ENCODE data around the gene GAMT. TPM values are rescaled to one million over a fixed set of nuclear protein-coding genes. Genes with fewer than 3 reads are reported as not detected.

GAMT gene
- total and polyA plus RNA-seq, 2 of the 13 experiments (the other 11 are each of a cell fraction or from before 2014, with no cell fraction given), result 115 to 124 TPM

- no peaks in the 10 kb centered on the region for H3K36me3 ChIP-seq (replicated peaks in 1 of 2; ENCODE audit: control insufficient read depth in 1 of 2, insufficient read depth in 2 of 2, low read length in 2 of 2)
- 27% methylated on average over 5 of the region's 5 CpGs for WGBS (ENCODE audit: low lambda C conversion rate)
- H3K27me3 ChIP-seq (ENCODE audit: control insufficient read depth in 1 of 2, insufficient read depth in 2 of 2, low read length in 2 of 2), result no peaks in the 10 kb centered on the region
- no peak overlapping the region for H2AFZ ChIP-seq (ENCODE audit: low read length)
- no peak overlapping the region for H3K4me2 ChIP-seq (ENCODE audit: low read depth, low read length)
- POLR2A ChIA-PET, result no interaction called here
- DNase-seq (ENCODE audit: low spot score), result no peak
- no TSS peak for BruUV-seq (replicated peaks)
- H3K9me3 ChIP-seq (ENCODE audit: low read length), result no peaks in the 10 kb centered on the region
- no peak overlapping the region; a peak in 1 of 6 replicates for H3K4me3 ChIP-seq (replicated peaks in 1 of 3; ENCODE audit: insufficient read depth in 1 of 3, low read depth in 2 of 3, low read length in 3 of 3)
- TF ChIP-seq PCBP1 (IDR thresholded peaks at IDR 0.05; ENCODE audit: borderline replicate concordance, low read depth, low read length) (no peak), ZNF160 (CRISPR knock-in tag; IDR thresholded peaks at IDR 0.05) (no peak), RARA (CRISPR knock-in tag; IDR thresholded peaks at IDR 0.05) (0 out of 2 replicates have a peak, but pooled peaks have one; percentile 36), RARG (CRISPR knock-in tag; IDR thresholded peaks at IDR 0.05; ENCODE audit: low read depth) (no peak), ZNF790 (CRISPR knock-in tag; IDR thresholded peaks at IDR 0.05; ENCODE audit: borderline replicate concordance) (no peak), ZNF720 (CRISPR knock-in tag; IDR thresholded peaks at IDR 0.05) (no peak), ZNF543 (CRISPR knock-in tag; IDR thresholded peaks at IDR 0.05) (no peak), NR2F1 (CRISPR knock-in tag; IDR thresholded peaks at IDR 0.05) (no peak)
- FAIRE-seq, result no peak
- no peak for ATAC-seq
- no peaks in the 10 kb centered on the region for H4K20me1 ChIP-seq (ENCODE audit: insufficient read depth, low read length)
- intact Hi-C loops (cut with micrococcal nuclease; ENCODE audit: unreplicated experiment) (loop anchor here (5.0 kb wide), 1 partner anchor 34 kb away; no protein-coding TSS in a partner anchor), in situ Hi-C loops (cut with HindIII; ENCODE audit: extremely low pct_ligation_motif_present, low pct_unique_long_range_greater_than_20kb) (no loop called here)
- H3K9ac ChIP-seq (ENCODE audit: insufficient read depth, low read depth, low read length), result no peak overlapping the region
- CTCF ChIA-PET (ENCODE audit: low intra/inter-chr PET ratio, low total read pairs), result no interaction called here
- H3K4me1 ChIP-seq (ENCODE audit: insufficient read depth, low read length), result peaks cover 39% of the 10 kb centered on the region
- H3K27ac ChIP-seq (ENCODE audit: extremely low read length, insufficient read depth, low read length), result no peak overlapping the region
- H3K79me2 ChIP-seq (ENCODE audit: insufficient read depth, low read length), result peaks cover 5% of the 10 kb centered on the region
Observed at GRCh38 chr19:1350867-1351266, 50.5 kb downstream of the GAMT start.

DNA sequence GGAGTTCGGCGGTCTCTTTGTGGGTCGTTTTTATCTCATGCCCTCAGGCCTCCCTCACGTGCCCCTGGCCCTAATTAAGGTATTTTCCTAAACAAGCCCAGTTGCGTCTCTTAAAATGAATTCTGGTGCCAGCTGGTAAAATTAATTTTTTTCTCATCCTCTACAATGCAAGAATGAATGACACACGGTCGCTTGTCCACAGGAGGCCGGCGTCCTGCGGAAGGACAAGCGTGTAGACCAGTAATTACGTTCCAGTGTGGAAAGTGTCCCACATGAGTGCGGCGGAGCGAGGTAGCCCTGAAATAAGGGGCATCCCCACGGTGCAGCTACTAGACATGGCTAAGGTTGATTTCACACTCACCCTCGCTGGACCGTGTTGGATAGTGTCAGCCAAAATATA, 52.1 kb downstream of the GAMT start:
- no peak overlapping the region for H3K9ac ChIP-seq (ENCODE audit: insufficient read depth, low read depth, low read length)
- H3K4me2 ChIP-seq (ENCODE audit: low read depth, low read length), result no peak overlapping the region
- no peak overlapping the region for H3K4me3 ChIP-seq (replicated peaks in 1 of 3; ENCODE audit: insufficient read depth in 1 of 3, low read depth in 2 of 3, low read length in 3 of 3)
- intact Hi-C loops (cut with micrococcal nuclease; ENCODE audit: unreplicated experiment), result no loop called here
- H3K9me3 ChIP-seq (ENCODE audit: low read length), result no peaks in the 10 kb centered on the region
- ChIA-PET CTCF (ENCODE audit: low intra/inter-chr PET ratio, low total read pairs) (no interaction called here), POLR2A (no interaction called here)
- no peaks in the 10 kb centered on the region for H3K36me3 ChIP-seq (replicated peaks in 1 of 2; ENCODE audit: control insufficient read depth in 1 of 2, insufficient read depth in 2 of 2, low read length in 2 of 2)
- BruUV-seq (replicated peaks), result no TSS peak
- FAIRE-seq (no peak), DNase-seq (ENCODE audit: low spot score) (no peak), ATAC-seq (no peak)
- H2AFZ ChIP-seq (ENCODE audit: low read length), result no peak overlapping the region
- peaks cover 32% of the 10 kb centered on the region for H3K4me1 ChIP-seq (ENCODE audit: insufficient read depth, low read length)
- 70% methylated on average over 18 of the region's 18 CpGs for WGBS (ENCODE audit: low lambda C conversion rate)
- no peak overlapping the region for H3K27ac ChIP-seq (ENCODE audit: extremely low read length, insufficient read depth, low read length)
- H3K79me2 ChIP-seq (ENCODE audit: insufficient read depth, low read length), result no peaks in the 10 kb centered on the region
- no peaks in the 10 kb centered on the region for H3K27me3 ChIP-seq (ENCODE audit: control insufficient read depth in 1 of 2, insufficient read depth in 2 of 2, low read length in 2 of 2)
- in situ Hi-C loops (cut with HindIII; ENCODE audit: extremely low pct_ligation_motif_present, low pct_unique_long_range_greater_than_20kb), result no loop called here
- no peaks in the 10 kb centered on the region for H4K20me1 ChIP-seq (ENCODE audit: insufficient read depth, low read length)
- TF ChIP-seq ZMYM4 (CRISPR knock-in tag; IDR thresholded peaks at IDR 0.05) (no peak), TRIM24 (CRISPR knock-in tag; IDR thresholded peaks at IDR 0.05) (no peak), ZNF577 (CRISPR knock-in tag; IDR thresholded peaks at IDR 0.05; ENCODE audit: borderline replicate concordance, low read depth) (no peak), ZBTB8A (CRISPR knock-in tag; IDR thresholded peaks at IDR 0.05; ENCODE audit: borderline replicate concordance, low read depth) (no peak), MXD4 (CRISPR knock-in tag; IDR thresholded peaks at IDR 0.05) (no peak), ZSCAN31 (CRISPR knock-in tag; IDR thresholded peaks at IDR 0.05; ENCODE audit: low read depth) (no peak), ZNF607 (CRISPR knock-in tag; IDR thresholded peaks at IDR 0.05; ENCODE audit: borderline replicate concordance) (no peak), CSRNP1 (CRISPR knock-in tag; IDR thresholded peaks at IDR 0.05) (no peak), SIN3A (IDR thresholded peaks at IDR 0.05; ENCODE audit: borderline replicate concordance, low read depth, low read length) (no peak), CBX2 (IDR thresholded peaks at IDR 0.05; ENCODE audit: low read depth, low read length) (no peak), CBX2 (CRISPR knock-in tag; IDR thresholded peaks at IDR 0.05; ENCODE audit: low read depth) (no peak), IKZF4 (CRISPR knock-in tag; IDR thresholded peaks at IDR 0.05; ENCODE audit: borderline replicate concordance, low read depth, not compliant biosample characterization) (no peak)

Measured in HepG2 (cell line).